SU-DHL-6 (cell line): ENCODE measurements around the gene STRA6.

Source experiments
- H2AFZ ChIP-seq: fragments of 200-600 bp; sonication (generic); 2 replicates; pipeline ENCODE4 v1.6.1; 2014; ENCODE audit warnings: low read depth, mild to moderate bottlenecking, moderate library complexity, mixed read lengths, antibody characterized with exemption, low read length; ENCODE audit not compliant: severe bottlenecking
- H3F3A ChIP-seq: fragments of 200-600 bp; shearing (Covaris generic); 2 replicates; pipeline ENCODE4 v1.6.0; 2016; ENCODE audit warnings: antibody characterized with exemption, mild to moderate bottlenecking; ENCODE audit not compliant: insufficient read depth
- H3K27ac ChIP-seq: fragments of 200-600 bp; sonication (generic); 2 replicates; pipeline ENCODE4 v1.5.1; 2016; ENCODE audit warnings: low read depth, mild to moderate bottlenecking, low read length, moderate library complexity, mixed read lengths
- H3K27me3 ChIP-seq: fragments of 200-600 bp; sonication (generic), shearing (Covaris generic); 2 replicates; pipeline ENCODE4 v1.6.0; 2014; ENCODE audit warnings: mild to moderate bottlenecking, low read length
- H3K36me3 ChIP-seq: fragments of 200-600 bp; sonication (generic); 2 replicates; pipeline ENCODE4 v1.6.1; 2014; ENCODE audit warnings: mild to moderate bottlenecking, low read length, mixed read lengths
- H3K4me2 ChIP-seq: fragments of 300-600, 200-600 bp; shearing (Covaris generic), sonication (generic); 2 replicates; pipeline ENCODE4 v1.6.0; 2014; ENCODE audit warnings: low read length, low read depth, mild to moderate bottlenecking; ENCODE audit not compliant: poor library complexity, severe bottlenecking
- H3K4me3 ChIP-seq: fragments of 200-600 bp; sonication (generic); 2 replicates; pipeline ENCODE4 v1.5.1; 2014; ENCODE audit warnings: antibody characterized with exemption, low read length, mild to moderate bottlenecking, mixed read lengths; ENCODE audit not compliant: insufficient read depth, poor library complexity, severe bottlenecking
- H3K79me2 ChIP-seq: fragments of 200-600 bp; sonication (generic); 2 replicates; pipeline ENCODE4 v1.6.1; 2014; ENCODE audit warnings: mild to moderate bottlenecking, low read length, moderate library complexity; ENCODE audit not compliant: insufficient read depth
- H3K9ac ChIP-seq: fragments of 200-600 bp; sonication (generic); 2 replicates; pipeline ENCODE4 v1.7.0; 2014; ENCODE audit warnings: mild to moderate bottlenecking, low read length
- H3K9me2 ChIP-seq: fragments of 200-600 bp; sonication (generic); replicated peaks from 2 replicates; pipeline ENCODE4 v1.6.1; 2014; ENCODE audit warnings: low read length; ENCODE audit not compliant: insufficient read depth
- H3K9me3 ChIP-seq: fragments of 200-600 bp; sonication (generic); 2 replicates; pipeline ENCODE4 v1.6.1; 2014; ENCODE audit warnings: low read length, mixed read lengths; ENCODE audit not compliant: insufficient read depth
- H4K20me1 ChIP-seq: fragments of 200-600 bp; sonication (generic); 2 replicates; pipeline ENCODE4 v1.6.1; 2014; ENCODE audit warnings: low read depth, mild to moderate bottlenecking, antibody characterized with exemption, low read length, moderate library complexity, mixed read lengths
- EZH2phosphoT487 ChIP-seq: fragments of 200-600 bp; sonication (generic), shearing (Covaris generic); conservative IDR thresholded peaks from 2 replicates; pipeline ENCODE4 v1.6.1; 2018; ENCODE audit warnings: mild to moderate bottlenecking, antibody characterized with exemption, low read length, moderate library complexity, mixed read lengths
- TF ChIP-seq, protein P1 (sequence below): fragments of 200-600 bp; sonication (generic); IDR thresholded peaks from one replicate; pipeline ENCODE4 v1.5.1; 2017; ENCODE audit warnings: antibody characterized with exemption, mild to moderate bottlenecking, low read length, moderate library complexity; ENCODE audit not compliant: insufficient read depth, poor library complexity, severe bottlenecking

The STRA6 gene

DNA sequence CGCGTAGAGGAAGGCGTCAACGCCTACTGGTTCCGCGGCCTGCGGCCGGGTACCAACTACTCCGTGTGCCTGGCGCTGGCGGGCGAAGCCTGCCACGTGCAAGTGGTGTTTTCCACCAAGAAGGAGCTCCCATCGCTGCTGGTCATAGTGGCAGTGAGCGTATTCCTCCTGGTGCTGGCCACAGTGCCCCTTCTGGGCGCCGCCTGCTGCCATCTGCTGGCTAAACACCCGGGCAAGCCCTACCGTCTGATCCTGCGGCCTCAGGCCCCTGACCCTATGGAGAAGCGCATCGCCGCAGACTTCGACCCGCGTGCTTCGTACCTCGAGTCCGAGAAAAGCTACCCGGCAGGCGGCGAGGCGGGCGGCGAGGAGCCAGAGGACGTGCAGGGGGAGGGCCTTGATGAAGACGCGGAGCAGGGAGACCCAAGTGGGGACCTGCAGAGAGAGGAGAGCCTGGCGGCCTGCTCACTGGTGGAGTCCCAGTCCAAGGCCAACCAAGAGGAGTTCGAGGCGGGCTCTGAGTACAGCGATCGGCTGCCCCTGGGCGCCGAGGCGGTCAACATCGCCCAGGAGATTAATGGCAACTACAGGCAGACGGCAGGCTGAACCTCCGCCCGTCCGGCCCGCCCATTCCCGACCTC, 68.1 kb downstream of the STRA6 start:
- Histone ChIP-seq H3K27ac (no peak overlapping the region), H3K9me3 (no peaks in the 10 kb centered on the region), H3K27me3 (no peaks in the 10 kb centered on the region), H3K9me2 (no peaks in the 10 kb centered on the region), H3F3A (no peaks in the 10 kb centered on the region), H2AFZ (no peak overlapping the region), H3K36me3 (no peaks in the 10 kb centered on the region), H3K4me3 (no peak overlapping the region), H4K20me1 (no peaks in the 10 kb centered on the region), H3K4me2 (no peak overlapping the region), H3K9ac (no peak overlapping the region), H3K79me2 (no peaks in the 10 kb centered on the region)
- TF ChIP-seq EZH2phosphoT487, result no peak

DNA sequence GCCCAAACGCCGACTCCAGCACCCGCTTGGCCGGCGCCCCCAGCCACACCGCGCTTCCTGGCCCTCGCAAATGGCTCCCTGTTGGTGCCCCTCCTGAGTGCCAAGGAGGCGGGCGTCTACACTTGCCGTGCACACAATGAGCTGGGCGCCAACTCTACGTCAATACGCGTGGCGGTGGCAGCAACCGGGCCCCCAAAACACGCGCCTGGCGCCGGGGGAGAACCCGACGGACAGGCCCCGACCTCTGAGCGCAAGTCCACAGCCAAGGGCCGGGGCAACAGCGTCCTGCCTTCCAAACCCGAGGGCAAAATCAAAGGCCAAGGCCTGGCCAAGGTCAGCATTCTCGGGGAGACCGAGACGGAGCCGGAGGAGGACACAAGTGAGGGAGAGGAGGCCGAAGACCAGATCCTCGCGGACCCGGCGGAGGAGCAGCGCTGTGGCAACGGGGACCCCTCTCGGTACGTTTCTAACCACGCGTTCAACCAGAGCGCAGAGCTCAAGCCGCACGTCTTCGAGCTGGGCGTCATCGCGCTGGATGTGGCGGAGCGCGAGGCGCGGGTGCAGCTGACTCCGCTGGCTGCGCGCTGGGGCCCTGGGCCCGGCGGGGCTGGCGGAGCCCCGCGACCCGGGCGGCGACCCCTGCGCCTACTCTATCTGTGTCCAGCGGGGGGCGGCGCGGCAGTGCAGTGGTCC, 68.7 kb downstream of the STRA6 start:
- Histone ChIP-seq H3K9me2 (no peaks in the 10 kb centered on the region), H3K4me3 (no peak overlapping the region), H3K27me3 (no peaks in the 10 kb centered on the region), H4K20me1 (no peaks in the 10 kb centered on the region), H3K4me2 (no peak overlapping the region), H3K27ac (no peak overlapping the region), H3K36me3 (no peaks in the 10 kb centered on the region), H3K9me3 (no peaks in the 10 kb centered on the region), H3F3A (no peaks in the 10 kb centered on the region), H3K9ac (no peak overlapping the region), H2AFZ (no peak overlapping the region), H3K79me2 (no peaks in the 10 kb centered on the region)
- no peak for TF ChIP-seq EZH2phosphoT487
- TF ChIP-seq, protein P1, sequence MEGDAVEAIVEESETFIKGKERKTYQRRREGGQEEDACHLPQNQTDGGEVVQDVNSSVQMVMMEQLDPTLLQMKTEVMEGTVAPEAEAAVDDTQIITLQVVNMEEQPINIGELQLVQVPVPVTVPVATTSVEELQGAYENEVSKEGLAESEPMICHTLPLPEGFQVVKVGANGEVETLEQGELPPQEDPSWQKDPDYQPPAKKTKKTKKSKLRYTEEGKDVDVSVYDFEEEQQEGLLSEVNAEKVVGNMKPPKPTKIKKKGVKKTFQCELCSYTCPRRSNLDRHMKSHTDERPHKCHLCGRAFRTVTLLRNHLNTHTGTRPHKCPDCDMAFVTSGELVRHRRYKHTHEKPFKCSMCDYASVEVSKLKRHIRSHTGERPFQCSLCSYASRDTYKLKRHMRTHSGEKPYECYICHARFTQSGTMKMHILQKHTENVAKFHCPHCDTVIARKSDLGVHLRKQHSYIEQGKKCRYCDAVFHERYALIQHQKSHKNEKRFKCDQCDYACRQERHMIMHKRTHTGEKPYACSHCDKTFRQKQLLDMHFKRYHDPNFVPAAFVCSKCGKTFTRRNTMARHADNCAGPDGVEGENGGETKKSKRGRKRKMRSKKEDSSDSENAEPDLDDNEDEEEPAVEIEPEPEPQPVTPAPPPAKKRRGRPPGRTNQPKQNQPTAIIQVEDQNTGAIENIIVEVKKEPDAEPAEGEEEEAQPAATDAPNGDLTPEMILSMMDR, result no peak

DNA sequence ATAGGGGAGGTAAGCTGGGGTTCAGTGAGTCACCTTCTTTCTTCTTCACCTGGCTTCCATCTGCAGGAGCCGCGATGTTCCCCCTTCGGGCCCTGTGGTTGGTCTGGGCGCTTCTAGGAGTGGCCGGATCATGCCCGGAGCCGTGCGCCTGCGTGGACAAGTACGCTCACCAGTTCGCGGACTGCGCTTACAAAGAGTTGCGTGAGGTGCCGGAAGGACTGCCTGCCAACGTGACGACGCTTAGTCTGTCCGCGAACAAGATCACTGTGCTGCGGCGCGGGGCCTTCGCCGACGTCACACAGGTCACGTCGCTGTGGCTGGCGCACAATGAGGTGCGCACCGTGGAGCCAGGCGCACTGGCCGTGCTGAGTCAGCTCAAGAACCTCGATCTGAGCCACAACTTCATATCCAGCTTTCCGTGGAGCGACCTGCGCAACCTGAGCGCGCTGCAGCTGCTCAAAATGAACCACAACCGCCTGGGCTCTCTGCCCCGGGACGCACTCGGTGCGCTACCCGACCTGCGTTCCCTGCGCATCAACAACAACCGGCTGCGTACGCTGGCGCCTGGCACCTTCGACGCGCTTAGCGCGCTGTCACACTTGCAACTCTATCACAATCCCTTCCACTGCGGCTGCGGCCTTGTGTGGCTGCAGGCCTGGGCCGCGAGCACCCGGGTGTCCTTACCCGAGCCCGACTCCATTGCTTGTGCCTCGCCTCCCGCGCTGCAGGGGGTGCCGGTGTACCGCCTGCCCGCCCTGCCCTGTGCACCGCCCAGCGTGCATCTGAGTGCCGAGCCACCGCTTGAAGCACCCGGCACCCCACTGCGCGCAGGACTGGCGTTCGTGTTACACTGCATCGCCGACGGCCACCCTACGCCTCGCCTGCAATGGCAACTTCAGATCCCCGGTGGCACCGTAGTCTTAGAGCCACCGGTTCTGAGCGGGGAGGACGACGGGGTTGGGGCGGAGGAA, 69.6 kb downstream of the STRA6 start:
- Histone ChIP-seq H3K36me3 (no peaks in the 10 kb centered on the region), H3K27ac (no peak overlapping the region), H3F3A (no peaks in the 10 kb centered on the region), H3K9ac (no peak overlapping the region), H3K9me2 (no peaks in the 10 kb centered on the region), H4K20me1 (no peaks in the 10 kb centered on the region), H3K79me2 (no peaks in the 10 kb centered on the region), H3K4me3 (no peak overlapping the region), H3K27me3 (no peaks in the 10 kb centered on the region), H3K4me2 (no peak overlapping the region), H3K9me3 (no peaks in the 10 kb centered on the region), H2AFZ (no peak overlapping the region)
- no peak for TF ChIP-seq EZH2phosphoT487
- TF ChIP-seq, protein P1, result no peak
